Erythroblast (primary cell): ENCODE results near the gene CLTRN.

ENCODE experiments used
- GATA1 ChIP-seq: IDR thresholded peaks from 2 replicates; pipeline ENCODE4 v1.6.1; 2011; ENCODE audit warnings: low read depth, mild to moderate bottlenecking, control low read depth, low read length, moderate library complexity
- POLR2A ChIP-seq: IDR thresholded peaks from 2 replicates; pipeline ENCODE4 v1.6.1; 2011; ENCODE audit warnings: mild to moderate bottlenecking, low read length

DNA sequence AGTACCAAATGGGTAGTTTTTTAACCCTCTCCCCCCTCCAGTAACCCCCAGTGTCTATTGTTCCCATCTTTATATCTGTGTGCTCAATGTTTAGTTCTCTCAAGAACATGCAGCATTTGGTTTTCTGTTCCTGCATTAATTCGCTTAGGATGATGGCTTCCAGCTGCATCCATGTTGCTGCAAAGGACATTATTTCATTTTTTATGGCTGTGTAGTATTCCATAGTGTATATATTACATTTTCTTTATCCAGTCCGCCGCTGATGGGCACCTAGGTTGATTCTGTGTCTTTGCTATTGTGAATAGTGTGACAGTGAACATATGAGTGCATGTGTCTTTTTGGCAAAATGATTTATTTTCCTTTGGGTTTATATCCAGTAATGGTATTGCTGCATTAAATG lies 31.9 kb upstream of the CLTRN start:
- TF ChIP-seq POLR2A (no peak), GATA1 (no peak)
